ENCODE results near the gene LMBR1.
"Not testable (repeated sequence)": the region's sequence is repeated elsewhere in the genome, so short reads cannot be mapped to it uniquely, and the experiment has no call there.

Gene LMBR1

GRCh38 chr7:156920076-156920475 lies 27.1 kb upstream of the LMBR1 start:
- H3K27me3 ChIP-seq (ENCODE audit: insufficient read depth, low read depth, severe bottlenecking): no peaks in the 10 kb centered on the region
- no peaks in the 10 kb centered on the region for H3K9me3 ChIP-seq (ENCODE audit: severe bottlenecking)
- no peak overlapping the region for H3K27ac ChIP-seq
- no peak overlapping the region for H3K4me3 ChIP-seq (ENCODE audit: low read depth, low read length)
- no peak for TF ChIP-seq CTCF (IDR thresholded peaks at IDR 0.05; ENCODE audit: low read depth, low read length)
- H3K36me3 ChIP-seq: no peaks in the 10 kb centered on the region
- no peak for DNase-seq

GRCh38 chr7:156919132-156919713 lies 26.2 kb upstream of the LMBR1 start:
- H3K9me3 ChIP-seq (ENCODE audit: severe bottlenecking): peaks cover 4% of the 10 kb centered on the region
- no peak for DNase-seq
- H3K27me3 ChIP-seq (ENCODE audit: insufficient read depth, low read depth, severe bottlenecking): no peaks in the 10 kb centered on the region
- no peak overlapping the region for H3K27ac ChIP-seq
- H3K36me3 ChIP-seq: no peaks in the 10 kb centered on the region
- no peak for TF ChIP-seq CTCF (IDR thresholded peaks at IDR 0.05; ENCODE audit: low read depth, low read length)
- H3K4me3 ChIP-seq (ENCODE audit: low read depth, low read length): no peak overlapping the region

- Histone ChIP-seq H3K27me3 (ENCODE audit: insufficient read depth, low read depth, severe bottlenecking) (no peaks in the 10 kb centered on the region), H3K9me3 (ENCODE audit: severe bottlenecking) (peaks cover 4% of the 10 kb centered on the region), H3K4me3 (ENCODE audit: low read depth, low read length) (no peak overlapping the region), H3K27ac (no peak overlapping the region), H3K36me3 (no peaks in the 10 kb centered on the region)
- no peak for TF ChIP-seq CTCF (IDR thresholded peaks at IDR 0.05; ENCODE audit: low read depth, low read length)
- DNase-seq: no peak
These were observed 25.7 kb upstream of the LMBR1 start for GRCh38 chr7:156918635-156919034.

GRCh38 chr7:156909574-156910252 lies 16.7 kb upstream of the LMBR1 start:
- H3K9me3 ChIP-seq (ENCODE audit: severe bottlenecking); DNase-seq; H3K4me3 ChIP-seq (ENCODE audit: low read depth, low read length); H3K27me3 ChIP-seq (ENCODE audit: insufficient read depth, low read depth, severe bottlenecking); H3K27ac ChIP-seq; H3K36me3 ChIP-seq: not testable (repeated sequence)

- Histone ChIP-seq H3K36me3 (no peaks in the 10 kb centered on the region), H3K27ac (no peak overlapping the region), H3K9me3 (ENCODE audit: severe bottlenecking) (peaks cover 7% of the 10 kb centered on the region), H3K27me3 (ENCODE audit: insufficient read depth, low read depth, severe bottlenecking) (no peaks in the 10 kb centered on the region), H3K4me3 (ENCODE audit: low read depth, low read length) (no peak overlapping the region)
- no peak for DNase-seq
- no peak for TF ChIP-seq CTCF (IDR thresholded peaks at IDR 0.05; ENCODE audit: low read depth, low read length)
These were observed 14.7 kb upstream of the LMBR1 start for GRCh38 chr7:156907656-156908055.

GRCh38 chr7:156906200-156906649 lies 13.2 kb upstream of the LMBR1 start:
- H3K27ac ChIP-seq: no peak overlapping the region
- no peak overlapping the region for H3K4me3 ChIP-seq (ENCODE audit: low read depth, low read length)
- no peak for DNase-seq
- no peak for TF ChIP-seq CTCF (IDR thresholded peaks at IDR 0.05; ENCODE audit: low read depth, low read length)
- H3K9me3 ChIP-seq (ENCODE audit: severe bottlenecking): peaks cover 7% of the 10 kb centered on the region
- H3K36me3 ChIP-seq: no peaks in the 10 kb centered on the region
- no peaks in the 10 kb centered on the region for H3K27me3 ChIP-seq (ENCODE audit: insufficient read depth, low read depth, severe bottlenecking)

All from WERI-Rb-1 (cell line).